NCI-H82 treated with DMSO at 0.1 percent for 48 hours (cell line): ENCODE results near the gene WDFY1.

Source experiments
- DNase-seq: peaks from one replicate; lab custom pipeline; 2025; ENCODE audit not compliant: unreplicated experiment; lab: John Stamatoyannopoulos, UW

Gene WDFY1, protein sequence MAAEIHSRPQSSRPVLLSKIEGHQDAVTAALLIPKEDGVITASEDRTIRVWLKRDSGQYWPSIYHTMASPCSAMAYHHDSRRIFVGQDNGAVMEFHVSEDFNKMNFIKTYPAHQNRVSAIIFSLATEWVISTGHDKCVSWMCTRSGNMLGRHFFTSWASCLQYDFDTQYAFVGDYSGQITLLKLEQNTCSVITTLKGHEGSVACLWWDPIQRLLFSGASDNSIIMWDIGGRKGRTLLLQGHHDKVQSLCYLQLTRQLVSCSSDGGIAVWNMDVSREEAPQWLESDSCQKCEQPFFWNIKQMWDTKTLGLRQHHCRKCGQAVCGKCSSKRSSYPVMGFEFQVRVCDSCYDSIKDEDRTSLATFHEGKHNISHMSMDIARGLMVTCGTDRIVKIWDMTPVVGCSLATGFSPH

GRCh38 chr2:223944703-223945531 is at the start of gene WDFY1:
WDFY1 (minus strand) TSS chr2:223945335; CDS start chr2:223945284, 51 bp downstream.
- peak; percentile 23 for DNase-seq

- no peak for DNase-seq
Observed at GRCh38 chr2:223994562-223995162, 49.5 kb upstream of the WDFY1 start.

- peak; percentile 24 for DNase-seq
Observed at GRCh38 chr2:223993634-223994232, 48.6 kb upstream of the WDFY1 start.

GRCh38 chr2:223991611-223992010 is 46.5 kb upstream of the WDFY1 start:
- no peak for DNase-seq

DNA sequence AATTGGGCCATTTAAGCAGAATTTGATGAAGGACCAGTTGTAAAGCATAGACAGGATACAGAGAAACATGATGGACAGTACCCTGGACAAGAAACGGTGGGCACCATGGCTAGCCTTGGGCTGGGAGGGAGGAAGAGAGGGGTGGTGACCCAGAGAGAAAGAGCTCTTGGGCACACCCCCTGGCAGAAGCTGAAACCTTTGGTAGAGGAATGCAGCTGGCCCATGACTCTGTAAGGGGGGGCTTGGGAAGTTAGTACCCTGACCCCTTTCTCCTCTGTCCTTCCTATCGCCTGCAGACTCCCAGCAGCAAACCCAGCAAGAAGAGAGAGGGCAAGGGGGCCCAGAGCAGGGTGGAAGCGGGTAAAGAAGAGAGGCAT is 44.7 kb upstream of the WDFY1 start:
- no peak for DNase-seq

- no peak for DNase-seq
Observed at GRCh38 chr2:223989206-223989855, 44.2 kb upstream of the WDFY1 start.

DNA sequence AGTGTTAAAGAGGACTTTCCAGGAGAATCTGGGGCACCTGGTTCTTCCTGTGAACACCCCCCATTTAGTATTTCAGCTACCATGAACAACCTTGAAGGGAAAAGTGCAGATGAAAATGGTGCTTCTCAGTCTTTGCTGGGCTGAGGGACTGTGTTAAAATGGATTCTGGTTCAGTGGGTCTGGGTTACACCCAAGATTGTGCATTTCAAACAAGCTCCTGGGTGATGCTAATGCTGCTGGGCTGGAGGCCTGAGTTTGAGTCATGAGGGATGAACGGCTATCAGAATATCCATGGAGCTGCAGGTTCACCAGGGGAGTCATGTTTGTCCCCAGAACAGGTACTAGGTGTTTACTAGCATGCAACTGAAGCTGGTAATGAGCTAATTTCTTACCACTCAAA is 36.1 kb upstream of the WDFY1 start:
- DNase-seq = no peak

DNA sequence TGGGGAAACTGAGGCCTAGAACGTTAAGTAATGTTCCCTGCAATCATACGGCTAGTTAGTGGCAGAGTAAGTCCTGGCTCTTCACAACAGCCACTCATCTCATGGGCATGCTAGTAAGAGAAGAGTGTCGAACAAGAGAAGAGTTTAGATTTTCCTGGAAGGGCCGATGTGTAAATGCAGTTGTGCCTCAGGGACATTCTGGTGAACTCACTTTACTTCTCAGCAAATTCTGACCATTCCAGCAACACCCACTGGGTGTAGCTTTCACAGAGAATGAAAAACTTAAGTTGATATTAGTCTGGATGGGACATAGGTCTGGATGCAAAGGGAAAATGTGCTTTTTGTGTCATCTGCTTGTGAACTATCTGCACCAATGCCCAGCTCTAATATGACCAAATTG is 35.7 kb upstream of the WDFY1 start:
- no peak for DNase-seq

DNA sequence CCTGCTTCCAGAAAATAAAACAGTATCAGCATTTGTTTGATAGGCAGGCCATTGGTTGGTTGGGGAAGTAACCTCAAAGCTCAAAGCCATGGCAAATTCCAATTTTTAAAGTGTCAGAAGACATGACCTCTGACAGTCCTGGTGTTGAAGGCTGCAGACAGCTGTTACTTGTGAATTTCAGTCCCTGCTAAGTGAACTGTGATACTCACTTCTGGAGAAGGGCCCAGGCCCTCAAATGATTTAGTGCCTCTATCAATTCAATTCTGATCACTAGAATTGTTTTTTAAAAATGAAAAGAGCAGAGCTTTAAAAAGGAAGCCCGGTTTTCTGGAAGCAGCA is 35.2 kb upstream of the WDFY1 start:
- no peak for DNase-seq

GRCh38 chr2:223979730-223980396 is 34.7 kb upstream of the WDFY1 start:
- no peak for DNase-seq

DNA sequence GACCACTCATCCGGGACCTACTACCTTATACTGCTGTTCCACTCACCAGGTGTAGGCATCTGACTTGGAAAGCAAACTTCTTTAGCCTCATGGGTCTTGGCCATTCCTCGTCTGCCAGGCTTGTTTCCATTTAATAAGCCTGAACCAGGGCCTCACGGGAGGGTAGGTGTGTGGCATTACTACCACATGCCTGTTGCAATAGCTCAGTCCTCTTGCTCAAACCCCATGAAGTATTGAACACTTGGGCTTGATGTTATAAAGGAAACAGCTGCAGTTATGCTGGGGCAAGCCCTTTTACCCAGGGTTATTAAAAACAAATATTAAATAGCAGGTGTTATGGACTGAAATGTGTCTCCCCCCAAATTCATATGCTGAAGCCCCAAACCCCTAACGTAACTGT is 33.3 kb upstream of the WDFY1 start:
- DNase-seq = no peak

- no peak for DNase-seq
Observed at GRCh38 chr2:223976635-223977226, 31.6 kb upstream of the WDFY1 start.

- no peak for DNase-seq
Observed at GRCh38 chr2:223973606-223974005, 28.5 kb upstream of the WDFY1 start.

- no peak for DNase-seq
Observed at GRCh38 chr2:223972656-223973102, 27.5 kb upstream of the WDFY1 start.

GRCh38 chr2:223971731-223972130 is 26.6 kb upstream of the WDFY1 start:
- DNase-seq = no peak

DNA sequence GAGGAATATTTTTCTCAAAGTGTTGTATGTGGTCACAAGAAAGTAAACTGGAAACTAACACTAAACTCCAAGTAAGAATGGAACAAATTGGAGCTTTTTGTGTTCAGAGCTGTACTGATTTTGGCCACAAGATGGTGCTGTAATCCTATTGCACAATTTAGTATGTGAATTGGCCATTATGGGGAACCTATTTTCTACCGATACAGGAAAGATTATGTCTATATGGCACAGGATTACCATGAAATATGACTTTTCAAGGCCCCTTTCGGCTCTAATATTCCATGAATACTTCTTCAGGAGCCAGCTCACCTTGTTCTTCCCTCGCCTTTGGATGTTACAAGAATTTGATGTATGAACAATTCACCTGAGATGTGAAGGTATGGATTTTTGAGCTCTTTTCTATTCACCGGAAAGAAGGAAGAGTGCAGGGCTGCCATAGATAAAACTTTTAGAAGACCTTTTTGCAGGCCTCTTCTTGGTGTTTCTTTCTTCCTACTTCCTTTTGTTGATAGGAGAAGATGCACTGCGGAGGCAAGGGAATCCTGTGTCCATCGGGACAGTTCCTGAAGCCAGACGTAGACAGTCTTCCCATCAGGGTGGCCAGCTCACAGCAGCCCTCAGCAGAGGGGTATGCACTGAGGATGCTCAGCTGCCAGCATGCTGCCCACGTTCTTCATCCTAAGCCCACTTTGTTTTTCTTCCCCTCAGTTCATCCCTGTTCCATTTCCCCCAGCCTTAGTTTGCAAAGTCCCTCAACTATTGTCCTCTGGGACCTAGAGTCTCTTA is 25.4 kb upstream of the WDFY1 start:
- peak; percentile 38 for DNase-seq

GRCh38 chr2:223969856-223970255 is 24.7 kb upstream of the WDFY1 start:
- DNase-seq = no peak

GRCh38 chr2:223969315-223969714 is 24.2 kb upstream of the WDFY1 start:
- DNase-seq = no peak

GRCh38 chr2:223967981-223968380 is 22.8 kb upstream of the WDFY1 start:
- DNase-seq = no peak
